ENCODE measurements around the gene SYT1. TPM values are rescaled to one million over a fixed set of nuclear protein-coding genes. Genes with fewer than 3 reads are reported as not detected.

Gene SYT1
- total and polyA plus RNA-seq, 8 donors = under 0.01 to 11.4 (median 0.88) TPM

GRCh38 chr12:79415746-79416435, 551.3 kb downstream of the SYT1 start:
- TF ChIP-seq POLR2AphosphoS5 (IDR thresholded peaks at IDR 0.05) (peak in 1 of 3 donors; percentile 59), POLR2A (IDR thresholded peaks at IDR 0.05) (no peak)

DNA sequence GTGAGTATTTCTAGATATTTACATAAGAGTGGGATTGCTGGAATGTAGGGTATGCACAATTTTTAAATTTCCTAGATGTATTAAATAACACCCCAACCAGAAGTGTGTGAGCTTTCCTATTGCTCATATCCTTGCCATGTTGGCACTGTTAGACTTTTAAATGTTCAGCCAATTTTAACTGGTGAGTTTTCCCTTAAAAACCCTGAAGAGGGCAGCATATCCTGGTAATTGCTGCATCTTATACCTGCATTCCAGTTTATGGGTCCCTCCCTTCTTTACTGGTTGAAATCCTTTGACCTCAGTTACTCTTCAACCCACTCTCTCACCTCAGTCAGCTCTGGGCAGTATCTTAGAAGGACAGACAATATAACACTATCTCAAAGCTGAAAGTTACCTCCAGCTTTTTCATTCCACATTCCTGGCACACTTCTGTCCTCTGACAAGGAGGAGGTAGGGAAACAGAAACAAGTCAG, 555.6 kb downstream of the SYT1 start:
- no peak overlapping the region for H3K4me3 ChIP-seq
- no peaks in the 10 kb centered on the region for H3K9me3 ChIP-seq
- no peaks in the 10 kb centered on the region for H3K27me3 ChIP-seq
- no peak for TF ChIP-seq EP300 (IDR thresholded peaks at IDR 0.05)
- peak in 5 of 7 experiments; percentile 16 to 56 (median 30) for TF ChIP-seq CTCF (IDR thresholded peaks at IDR 0.05)
- peak in 1 of 3 donors; percentile 29 for TF ChIP-seq POLR2AphosphoS5 (IDR thresholded peaks at IDR 0.05)
- no peak for TF ChIP-seq POLR2A (IDR thresholded peaks at IDR 0.05)
- H3K4me1 ChIP-seq = peaks cover 0 to 26% (median 18%) of the 10 kb centered on the region in 4 donors
- peak in 1 of 2 donors; percentile 76 for DNase-seq
- peak overlapping the region in 1 of 5 donors; percentile 21 for H3K27ac ChIP-seq
- no peaks in the 10 kb centered on the region for H3K36me3 ChIP-seq
- intact Hi-C loops (cut with DNase I; ENCODE audit: low total_unique reads) = no loop called here

More at GRCh38 chr12:79415746-79416435, 551.3 kb downstream of the SYT1 start:
- intact Hi-C loops (cut with DNase I; ENCODE audit: low total_unique reads) = no loop called here
- peak; percentile 34 to 82 for DNase-seq
- WGBS, 5 donors = 20 to 31% (median 27%) methylated on average over 5 of the region's 5 CpGs
- no peaks in the 10 kb centered on the region for H3K9me3 ChIP-seq
- no peak overlapping the region for H3K4me3 ChIP-seq
- peaks cover 9 to 30% (median 20%) of the 10 kb centered on the region in 4 donors for H3K4me1 ChIP-seq
- H3K36me3 ChIP-seq = no peaks in the 10 kb centered on the region
- no peaks in the 10 kb centered on the region for H3K27me3 ChIP-seq
- peak overlapping the region in 4 of 5 donors; percentile 22 to 75 (median 50) for H3K27ac ChIP-seq

GRCh38 chr12:79421236-79421740, 556.7 kb downstream of the SYT1 start:
- TF ChIP-seq CTCF (IDR thresholded peaks at IDR 0.05) (no peak), POLR2A (IDR thresholded peaks at IDR 0.05) (no peak), EP300 (IDR thresholded peaks at IDR 0.05) (no peak), POLR2AphosphoS5 (IDR thresholded peaks at IDR 0.05) (no peak)
- intact Hi-C loops (cut with DNase I; ENCODE audit: low total_unique reads) = no loop called here

DNA sequence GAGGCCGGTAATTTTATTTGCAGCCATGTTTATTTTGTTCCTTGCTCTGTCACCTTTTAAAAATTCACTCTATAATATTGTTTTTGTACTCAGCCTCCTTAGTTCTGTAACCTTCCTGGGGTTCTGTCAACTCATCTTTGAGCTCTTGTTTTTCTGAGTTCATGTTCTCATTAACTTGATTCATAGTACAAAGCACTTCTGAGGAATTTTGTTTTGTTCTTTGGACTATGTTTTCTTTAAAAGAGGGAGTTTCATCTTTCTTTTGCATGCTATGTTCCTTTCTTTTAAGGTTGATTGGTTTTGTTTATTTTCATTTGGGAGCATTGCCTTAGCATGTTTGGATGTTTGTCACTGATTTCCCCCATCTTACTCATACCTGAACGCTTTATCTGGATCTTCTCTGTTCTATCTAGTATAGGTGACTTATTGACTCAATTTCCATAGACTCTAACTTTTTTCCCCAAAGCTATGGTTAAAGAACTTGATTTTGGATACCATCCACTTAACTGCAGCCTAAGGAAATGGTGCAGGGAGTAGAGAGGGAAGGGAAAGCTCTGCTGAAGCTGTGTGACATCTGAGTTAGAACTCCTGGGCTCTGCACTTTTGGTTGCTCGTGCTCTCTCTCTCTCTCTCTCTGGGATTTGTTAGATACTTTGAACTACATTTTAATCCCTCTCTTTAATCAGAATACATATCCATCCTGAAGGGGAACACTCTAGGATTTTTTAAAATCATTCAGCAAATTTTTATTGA, 557.7 kb downstream of the SYT1 start:
- Histone ChIP-seq H3K9me3 (no peaks in the 10 kb centered on the region), H3K36me3 (no peaks in the 10 kb centered on the region), H3K4me3 (no peak overlapping the region), H3K27me3 (no peaks in the 10 kb centered on the region), H3K27ac (no peak overlapping the region), H3K4me1 (peaks cover 8 to 32% (median 22%) of the 10 kb centered on the region in 4 donors)
- intact Hi-C loops (cut with DNase I; ENCODE audit: low total_unique reads) = no loop called here
- DNase-seq = no peak
- TF ChIP-seq POLR2AphosphoS5 (IDR thresholded peaks at IDR 0.05) = no peak
- no peak for TF ChIP-seq EP300 (IDR thresholded peaks at IDR 0.05)
- no peak for TF ChIP-seq CTCF (IDR thresholded peaks at IDR 0.05)
- TF ChIP-seq POLR2A (IDR thresholded peaks at IDR 0.05) = no peak
- WGBS, 5 donors = 69 to 84% (median 76%) methylated on average over 3 of the region's 3 CpGs

More at GRCh38 chr12:79421236-79421740, 556.7 kb downstream of the SYT1 start:
- 69 to 86% (median 81%) methylated on average over 1 of the region's 1 CpG for WGBS, 5 donors
- Histone ChIP-seq H3K36me3 (no peaks in the 10 kb centered on the region), H3K4me1 (peaks cover 7 to 23% (median 16%) of the 10 kb centered on the region in 4 donors), H3K9me3 (no peaks in the 10 kb centered on the region), H3K27ac (no peak overlapping the region), H3K4me3 (no peak overlapping the region), H3K27me3 (no peaks in the 10 kb centered on the region)
- no peak for DNase-seq
